ENCODE measurements around the gene LRRC17.
"Not testable (repeated sequence)": the region's sequence is repeated elsewhere in the genome, so short reads cannot be mapped to it uniquely, and the experiment has no call there.

LRRC17 gene

GRCh38 chr7:102943423-102944169 lies 30.8 kb downstream of the LRRC17 start:
- Histone ChIP-seq H3K4me1 (no peaks in the 10 kb centered on the region), H3K9me3 (ENCODE audit: control insufficient read depth, low read length) (no peaks in the 10 kb centered on the region), H3K4me2 (ENCODE audit: low read length) (no peak overlapping the region), H3K36me3 (ENCODE audit: control insufficient read depth, insufficient read depth, low read length) (no peaks in the 10 kb centered on the region), H3K27me3 (ENCODE audit: control insufficient read depth, insufficient read depth, low read length) (no peaks in the 10 kb centered on the region), H3K4me3 (ENCODE audit: low read depth, low read length) (no peak overlapping the region), H3K9ac (no peak overlapping the region), H3K79me2 (no peaks in the 10 kb centered on the region), H3K27ac (no peak overlapping the region), H2AFZ (no peak overlapping the region)
- no peak for TF ChIP-seq CTCF (IDR thresholded peaks at IDR 0.05)

GRCh38 chr7:102944241-102944640 lies 31.4 kb downstream of the LRRC17 start:
- Histone ChIP-seq H3K4me3 (ENCODE audit: low read depth, low read length) (no peak overlapping the region), H3K4me1 (no peaks in the 10 kb centered on the region), H3K27me3 (ENCODE audit: control insufficient read depth, insufficient read depth, low read length) (no peaks in the 10 kb centered on the region), H3K4me2 (ENCODE audit: low read length) (no peak overlapping the region), H3K79me2 (no peaks in the 10 kb centered on the region), H3K9me3 (ENCODE audit: control insufficient read depth, low read length) (no peaks in the 10 kb centered on the region), H3K27ac (no peak overlapping the region), H2AFZ (no peak overlapping the region), H3K36me3 (ENCODE audit: control insufficient read depth, insufficient read depth, low read length) (no peaks in the 10 kb centered on the region), H3K9ac (no peak overlapping the region)
- TF ChIP-seq CTCF (IDR thresholded peaks at IDR 0.05) = no peak

GRCh38 chr7:102951839-102952238 lies 39.0 kb downstream of the LRRC17 start:
- Histone ChIP-seq H3K27me3 (ENCODE audit: control insufficient read depth, insufficient read depth, low read length) (no peaks in the 10 kb centered on the region), H3K27ac (no peak overlapping the region), H3K4me1 (no peaks in the 10 kb centered on the region), H3K9me3 (ENCODE audit: control insufficient read depth, low read length) (no peaks in the 10 kb centered on the region), H3K79me2 (no peaks in the 10 kb centered on the region), H3K9ac (no peak overlapping the region), H3K4me3 (ENCODE audit: low read depth, low read length) (no peak overlapping the region), H3K4me2 (ENCODE audit: low read length) (no peak overlapping the region), H3K36me3 (ENCODE audit: control insufficient read depth, insufficient read depth, low read length) (no peaks in the 10 kb centered on the region), H2AFZ (no peak overlapping the region)
- TF ChIP-seq CTCF (IDR thresholded peaks at IDR 0.05) = no peak

GRCh38 chr7:102953406-102953805 lies 40.6 kb downstream of the LRRC17 start:
- Histone ChIP-seq H2AFZ (no peak overlapping the region), H3K27me3 (ENCODE audit: control insufficient read depth, insufficient read depth, low read length) (no peaks in the 10 kb centered on the region), H3K9ac (no peak overlapping the region), H3K4me1 (no peaks in the 10 kb centered on the region), H3K4me3 (ENCODE audit: low read depth, low read length) (no peak overlapping the region), H3K79me2 (no peaks in the 10 kb centered on the region), H3K36me3 (ENCODE audit: control insufficient read depth, insufficient read depth, low read length) (no peaks in the 10 kb centered on the region), H3K9me3 (ENCODE audit: control insufficient read depth, low read length) (no peaks in the 10 kb centered on the region), H3K27ac (no peak overlapping the region), H3K4me2 (ENCODE audit: low read length) (no peak overlapping the region)
- no peak for TF ChIP-seq CTCF (IDR thresholded peaks at IDR 0.05)

GRCh38 chr7:102954359-102954758 lies 41.6 kb downstream of the LRRC17 start:
- H3K27ac ChIP-seq; H3K9me3 ChIP-seq (ENCODE audit: control insufficient read depth, low read length); H3K4me2 ChIP-seq (ENCODE audit: low read length); H2AFZ ChIP-seq; H3K9ac ChIP-seq; H3K27me3 ChIP-seq (ENCODE audit: control insufficient read depth, insufficient read depth, low read length); H3K4me1 ChIP-seq; H3K36me3 ChIP-seq (ENCODE audit: control insufficient read depth, insufficient read depth, low read length); H3K4me3 ChIP-seq (ENCODE audit: low read depth, low read length); H3K79me2 ChIP-seq: not testable (repeated sequence)

- H3K36me3 ChIP-seq (ENCODE audit: control insufficient read depth, insufficient read depth, low read length); H3K27me3 ChIP-seq (ENCODE audit: control insufficient read depth, insufficient read depth, low read length); H3K79me2 ChIP-seq; H2AFZ ChIP-seq; H3K4me2 ChIP-seq (ENCODE audit: low read length); H3K27ac ChIP-seq; H3K9ac ChIP-seq; H3K4me3 ChIP-seq (ENCODE audit: low read depth, low read length); H3K9me3 ChIP-seq (ENCODE audit: control insufficient read depth, low read length); H3K4me1 ChIP-seq: not testable (repeated sequence)
Measured at GRCh38 chr7:102958004-102958403, 45.2 kb downstream of the LRRC17 start.

GRCh38 chr7:102961993-102962392 lies 49.2 kb downstream of the LRRC17 start:
- not testable (repeated sequence) for H3K27me3 ChIP-seq (ENCODE audit: control insufficient read depth, insufficient read depth, low read length); H3K79me2 ChIP-seq; H3K9me3 ChIP-seq (ENCODE audit: control insufficient read depth, low read length); H3K4me1 ChIP-seq; H3K9ac ChIP-seq; H3K4me2 ChIP-seq (ENCODE audit: low read length); H3K4me3 ChIP-seq (ENCODE audit: low read depth, low read length); H2AFZ ChIP-seq; H3K27ac ChIP-seq; H3K36me3 ChIP-seq (ENCODE audit: control insufficient read depth, insufficient read depth, low read length)
